HK-2 (cell line): ENCODE results near the gene VPS51.
A peak's percentile ranks its signal among the peaks of the same experiment; 100 is the strongest.

ENCODE experiments used
- DNase-seq: peaks from one replicate; pipeline ENCODE4 v3.0.0-alpha.2; 2018; ENCODE audit not compliant: unreplicated experiment

Gene VPS51

DNA sequence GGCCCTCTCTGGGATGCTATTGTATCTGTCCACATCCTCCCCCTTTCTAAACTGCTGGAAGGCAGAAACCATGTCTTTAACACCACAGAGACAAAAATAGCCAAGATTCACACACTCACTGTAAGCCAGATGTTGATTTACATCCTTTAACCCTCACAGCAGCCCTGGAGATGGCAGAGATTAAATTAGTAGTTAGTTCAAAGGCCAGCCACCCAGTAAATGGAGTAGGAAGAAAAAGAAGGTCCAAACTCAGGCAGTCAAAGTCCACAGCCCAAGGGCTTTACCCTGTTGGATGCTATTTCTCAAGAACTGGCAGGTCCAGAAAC is 23.6 kb downstream of the VPS51 start:
- DNase-seq, result no peak

- DNase-seq, result no peak
Measured at GRCh38 chr11:65120831-65121230, 24.8 kb downstream of the VPS51 start.

GRCh38 chr11:65121447-65121864 is 25.4 kb downstream of the VPS51 start:
- DNase-seq, result peak; percentile 22

- peak; percentile 94 for DNase-seq
Measured at GRCh38 chr11:65121865-65122696, 26.1 kb downstream of the VPS51 start, which contains the start of the genes FAU and MRPL49. FAU (minus strand) TSS chr11:65122134; CDS start chr11:65121813, 321 bp downstream. MRPL49 (plus strand) TSS chr11:65122321; CDS start chr11:65122347, 26 bp downstream.

DNA sequence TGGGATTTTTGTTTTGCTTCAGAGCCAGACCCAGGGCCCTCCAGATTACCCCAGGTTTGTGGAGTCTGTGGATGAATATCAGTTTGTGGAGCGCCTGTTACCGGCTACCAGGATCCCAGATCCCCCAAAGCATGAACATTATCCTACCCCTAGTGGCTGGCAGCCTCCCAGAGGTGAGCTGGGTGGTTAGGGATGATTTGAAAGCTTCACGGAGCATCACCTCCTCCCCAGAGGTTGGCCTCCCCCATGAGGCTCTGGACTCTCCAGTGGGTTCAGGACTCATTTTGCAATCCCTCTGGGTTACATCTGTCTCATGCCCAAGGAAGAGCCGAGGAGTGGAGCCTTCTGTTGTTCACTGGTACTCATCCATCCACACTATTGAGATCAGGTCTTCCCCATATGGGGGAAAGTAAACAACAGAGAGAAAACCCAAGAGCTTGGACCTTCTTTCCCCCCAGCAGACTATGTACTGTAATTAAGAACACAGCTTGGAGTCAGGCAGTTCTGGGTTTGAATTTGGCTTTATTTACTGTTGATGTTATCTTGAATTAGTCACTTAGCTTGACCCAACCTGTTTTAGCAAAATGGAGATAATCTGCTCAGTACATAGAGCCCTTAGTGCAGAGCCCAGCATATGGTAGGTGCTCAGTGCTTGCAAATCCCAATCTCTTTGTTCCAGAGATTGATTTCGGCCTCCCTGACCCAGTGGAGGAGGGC is 28.6 kb downstream of the VPS51 start:
- DNase-seq, result no peak

- no peak for DNase-seq
Measured at GRCh38 chr11:65125197-65126056, 29.4 kb downstream of the VPS51 start.

- DNase-seq, result no peak
Measured at GRCh38 chr11:65126624-65127274, 30.7 kb downstream of the VPS51 start.

DNA sequence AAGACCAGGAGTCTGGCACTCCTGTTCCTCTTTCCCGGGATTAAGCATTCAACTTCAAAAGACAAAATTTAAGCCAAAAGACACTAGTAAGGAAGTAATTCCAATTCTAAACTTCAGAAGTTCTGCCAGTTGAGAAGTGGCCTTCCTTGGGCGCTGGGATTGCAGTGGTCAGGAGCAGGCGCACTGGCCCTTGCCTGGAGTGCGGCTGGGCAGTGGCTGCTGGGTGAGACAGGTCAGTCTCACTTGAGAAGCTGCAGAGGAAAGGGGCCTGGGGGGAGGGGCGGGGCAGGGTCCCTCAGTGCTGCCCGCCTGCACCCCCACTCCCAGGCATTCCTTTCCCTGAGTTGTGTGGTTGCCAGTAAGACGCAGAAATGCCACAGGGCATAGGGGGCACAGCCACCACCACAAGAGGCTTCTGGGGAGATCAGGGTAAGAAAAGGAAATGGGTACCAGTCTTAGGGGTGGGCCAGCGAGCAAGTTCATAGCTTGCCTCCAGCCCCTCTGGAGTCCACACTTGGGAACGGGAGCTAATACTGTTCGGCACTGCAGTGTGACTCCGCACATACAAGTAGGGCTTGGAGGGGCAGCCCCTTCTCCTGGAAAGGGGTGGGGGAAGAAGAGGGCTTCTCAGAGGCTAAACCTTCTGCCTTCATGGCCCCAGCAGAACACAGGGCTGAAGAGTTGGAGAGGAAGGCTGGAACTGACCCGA is 31.6 kb downstream of the VPS51 start:
- DNase-seq, result no peak

- no peak for DNase-seq
Measured at GRCh38 chr11:65128182-65129145, 32.5 kb downstream of the VPS51 start.

- DNase-seq, result no peak
Measured at GRCh38 chr11:65129649-65130441, 33.8 kb downstream of the VPS51 start.

DNA sequence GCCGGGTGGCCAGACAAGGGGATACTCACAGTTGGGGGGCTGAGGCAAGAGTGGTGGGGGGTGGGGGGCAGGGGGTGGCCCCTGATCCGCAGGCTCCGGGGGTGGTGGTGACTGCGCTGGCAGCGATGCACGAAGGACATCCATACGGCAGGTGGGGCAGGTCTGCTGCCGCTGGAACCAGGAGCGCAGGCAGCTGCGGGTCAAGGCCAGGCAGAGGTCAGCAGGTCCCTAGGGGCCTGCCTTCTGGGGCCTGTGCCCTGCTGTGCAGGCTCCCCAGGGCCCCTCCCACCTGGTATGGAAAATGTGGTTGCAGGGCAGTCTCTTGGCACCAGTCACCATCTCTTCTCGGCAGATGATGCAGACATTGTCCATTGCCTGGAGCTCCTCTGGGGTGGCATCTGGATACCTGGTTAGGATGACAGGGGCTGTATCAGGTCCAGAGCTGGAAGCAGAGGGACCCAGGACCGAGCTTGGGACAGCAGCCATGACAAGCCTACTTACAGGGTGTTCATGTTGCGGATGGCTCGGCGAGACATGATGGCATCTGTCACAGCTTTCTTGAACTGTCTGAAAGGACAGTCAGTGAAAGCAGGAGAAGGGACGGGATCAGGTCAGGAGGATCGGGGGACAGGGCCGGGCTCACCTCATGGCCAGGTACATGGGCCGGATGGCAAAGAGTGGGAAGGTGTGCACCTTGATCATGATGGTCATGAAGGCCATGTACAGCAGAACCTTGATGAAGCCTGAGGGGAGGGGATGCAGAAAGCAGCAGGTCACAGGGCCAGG is 34.8 kb downstream of the VPS51 start:
- no peak for DNase-seq

DNA sequence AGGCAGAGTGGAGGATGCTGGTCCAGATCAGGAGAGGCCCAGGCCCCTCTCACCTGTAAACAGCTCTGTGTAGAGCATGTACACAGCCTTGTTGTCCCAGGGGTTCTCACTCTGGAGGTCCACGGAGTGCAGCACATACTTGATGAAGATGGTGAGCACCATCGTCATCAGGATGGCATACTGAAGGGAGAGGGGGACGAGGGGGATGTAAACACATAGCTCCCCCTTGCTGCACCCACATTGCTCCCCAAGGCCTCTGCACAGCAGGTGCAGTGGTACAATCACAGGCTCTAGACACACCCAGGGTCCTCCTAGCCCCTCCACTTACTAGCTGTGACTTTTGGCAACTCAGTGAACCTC is 35.4 kb downstream of the VPS51 start:
- no peak for DNase-seq

GRCh38 chr11:65131895-65132237 is 35.9 kb downstream of the VPS51 start:
- no peak for DNase-seq

GRCh38 chr11:65132238-65132987 is 36.4 kb downstream of the VPS51 start:
- DNase-seq, result no peak

GRCh38 chr11:65132988-65133700 is 37.1 kb downstream of the VPS51 start:
- peak; percentile 26 for DNase-seq

- no peak for DNase-seq
Measured at GRCh38 chr11:65133724-65134123, 37.7 kb downstream of the VPS51 start.
